Measurements from ENCODE around the gene NDUFS1.

NDUFS1 gene

GRCh38 chr2:206068207-206068606 is 91.0 kb downstream of the NDUFS1 start:
- TF ChIP-seq CTCF (IDR thresholded peaks at IDR 0.05; ENCODE audit: borderline replicate concordance, control extremely low read depth, extremely low read depth, insufficient read depth, missing control alignments), result no peak
- in situ Hi-C loops (cut with MboI; ENCODE audit: low sequenced_read_pairs, unreplicated experiment), result no loop called here
- DNase-seq (ENCODE audit: low spot score), result no peak

Data from GM13976 (cell line).